Neural crest cell (in vitro differentiated cells): ENCODE data around the gene YES1. TPM values are rescaled to one million over a fixed set of nuclear protein-coding genes. Genes with fewer than 3 reads are reported as not detected.
"Not testable (repeated sequence)": the region's sequence is repeated elsewhere in the genome, so short reads cannot be mapped to it uniquely, and the experiment has no call there.

ENCODE experiments used
- DNase-seq: peaks from one replicate; pipeline ENCODE4 v3.0.0; 2021; ENCODE audit warnings: low read depth, mixed read lengths, low spot score
- H3K27ac Mint-ChIP-seq: one replicate; pipeline ENCODE4 v1.8.0; 2021; ENCODE audit warnings: mild to moderate bottlenecking, mixed read lengths; ENCODE audit not compliant: unreplicated experiment
- H3K27me3 Mint-ChIP-seq: 2 replicates; pipeline ENCODE4 v1.8.0; 2021; ENCODE audit warnings: low read depth, mild to moderate bottlenecking, mixed read lengths
- H3K36me3 Mint-ChIP-seq: 2 replicates; pipeline ENCODE4 v1.8.0; 2021; ENCODE audit warnings: low read depth, mild to moderate bottlenecking, mixed read lengths
- H3K4me1 Mint-ChIP-seq: 2 replicates; pipeline ENCODE4 v1.8.0; 2021; ENCODE audit warnings: mixed read lengths
- H3K4me3 Mint-ChIP-seq: one replicate; pipeline ENCODE4 v1.8.0; 2021; ENCODE audit warnings: mild to moderate bottlenecking, mixed read lengths
- H3K9me3 Mint-ChIP-seq: 2 replicates; pipeline ENCODE4 v1.8.0; 2021; ENCODE audit warnings: mixed read lengths
- total RNA-seq: library from RNA; stranded (reverse); gene quantifications from 2 replicates; pipeline ENCODE4 v1.2.1, GENCODE V29; 2021
- TF ChIP-seq, protein P1 (sequence below): fragments of 200-600 bp; sonication (generic); conservative IDR thresholded peaks from 2 replicates; pipeline ENCODE4 v1.5.0; 2021; ENCODE audit warnings: antibody characterized with exemption, mild to moderate bottlenecking

YES1 gene
- total RNA-seq, 1 donor from 2014 or later, result 54.7 TPM

DNA sequence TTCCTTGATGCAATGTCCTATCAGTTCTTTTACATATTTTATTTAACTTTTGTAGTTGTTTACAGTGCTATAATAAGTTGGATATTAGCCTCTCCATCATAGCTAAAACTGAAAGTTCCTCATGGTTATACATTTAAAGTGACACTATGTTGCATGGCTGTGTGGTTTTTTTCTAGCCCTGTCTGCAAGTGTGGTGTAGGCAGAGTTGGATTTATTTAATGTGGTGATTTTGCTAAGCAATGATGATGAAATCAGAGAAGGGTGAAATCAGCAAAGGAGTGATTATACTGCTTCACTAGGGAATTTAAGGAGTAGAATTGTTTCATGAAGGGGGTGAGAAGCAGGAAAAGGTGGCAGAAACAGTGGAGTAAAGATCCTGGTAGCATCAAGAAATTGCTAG, 81.3 kb downstream of the YES1 start:
- DNase-seq, result no peak
- Mint-ChIP-seq H3K36me3 (peaks cover 17% of the 10 kb centered on the region), H3K27ac (no peak overlapping the region), H3K27me3 (no peaks in the 10 kb centered on the region), H3K4me3 (no peak overlapping the region), H3K4me1 (no peaks in the 10 kb centered on the region), H3K9me3 (no peaks in the 10 kb centered on the region)
- TF ChIP-seq, protein P1, sequence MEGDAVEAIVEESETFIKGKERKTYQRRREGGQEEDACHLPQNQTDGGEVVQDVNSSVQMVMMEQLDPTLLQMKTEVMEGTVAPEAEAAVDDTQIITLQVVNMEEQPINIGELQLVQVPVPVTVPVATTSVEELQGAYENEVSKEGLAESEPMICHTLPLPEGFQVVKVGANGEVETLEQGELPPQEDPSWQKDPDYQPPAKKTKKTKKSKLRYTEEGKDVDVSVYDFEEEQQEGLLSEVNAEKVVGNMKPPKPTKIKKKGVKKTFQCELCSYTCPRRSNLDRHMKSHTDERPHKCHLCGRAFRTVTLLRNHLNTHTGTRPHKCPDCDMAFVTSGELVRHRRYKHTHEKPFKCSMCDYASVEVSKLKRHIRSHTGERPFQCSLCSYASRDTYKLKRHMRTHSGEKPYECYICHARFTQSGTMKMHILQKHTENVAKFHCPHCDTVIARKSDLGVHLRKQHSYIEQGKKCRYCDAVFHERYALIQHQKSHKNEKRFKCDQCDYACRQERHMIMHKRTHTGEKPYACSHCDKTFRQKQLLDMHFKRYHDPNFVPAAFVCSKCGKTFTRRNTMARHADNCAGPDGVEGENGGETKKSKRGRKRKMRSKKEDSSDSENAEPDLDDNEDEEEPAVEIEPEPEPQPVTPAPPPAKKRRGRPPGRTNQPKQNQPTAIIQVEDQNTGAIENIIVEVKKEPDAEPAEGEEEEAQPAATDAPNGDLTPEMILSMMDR, result no peak

DNA sequence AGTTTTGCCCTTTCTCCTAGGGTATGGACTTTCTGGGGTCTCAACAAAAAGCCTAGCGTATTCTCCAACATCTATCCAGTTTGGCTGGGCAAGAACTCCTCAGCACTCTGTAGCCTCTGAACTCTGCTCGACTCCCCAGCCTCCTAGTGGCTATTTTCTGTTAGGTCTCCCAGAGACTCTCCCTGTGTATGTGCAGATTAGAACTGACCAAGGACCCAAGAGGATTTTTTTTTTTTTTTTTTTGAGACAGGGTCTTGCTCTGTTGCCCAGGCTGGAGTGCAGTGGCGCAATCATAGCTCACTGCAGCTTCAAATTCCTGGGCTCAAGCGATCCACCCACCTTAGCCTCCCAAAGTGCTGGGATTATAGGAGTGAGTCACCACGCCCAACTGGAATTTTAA, 81.9 kb downstream of the YES1 start:
- H3K4me1 Mint-ChIP-seq, H3K27ac Mint-ChIP-seq, DNase-seq, H3K27me3 Mint-ChIP-seq, H3K4me3 Mint-ChIP-seq, H3K9me3 Mint-ChIP-seq: not testable (repeated sequence)
- H3K36me3 Mint-ChIP-seq, result peaks cover 16% of the 10 kb centered on the region
- TF ChIP-seq, protein P1, result peak; percentile 45

DNA sequence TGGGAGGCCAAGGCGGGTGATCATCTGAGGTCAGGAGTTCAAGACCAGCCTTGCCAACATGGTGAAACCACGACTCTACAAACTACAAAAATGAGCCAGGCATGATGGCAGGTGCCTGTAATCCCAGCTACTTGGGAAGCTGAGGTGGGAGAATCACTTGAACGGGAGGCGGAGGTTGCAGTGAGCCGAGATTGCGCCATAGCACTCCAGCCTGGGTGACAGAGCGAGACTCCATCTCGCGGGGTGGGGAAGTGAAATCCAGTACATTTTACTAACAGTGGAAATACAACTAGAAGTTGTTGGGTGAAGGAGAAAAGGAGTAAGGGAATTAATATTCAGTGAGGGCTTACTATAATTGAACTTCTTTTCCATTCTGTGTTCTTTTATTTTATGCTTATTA, 86.4 kb downstream of the YES1 start:
- Mint-ChIP-seq H3K27ac (no peak overlapping the region), H3K9me3 (no peaks in the 10 kb centered on the region), H3K27me3 (no peaks in the 10 kb centered on the region), H3K4me1 (peaks cover 10% of the 10 kb centered on the region), H3K36me3 (peaks cover 17% of the 10 kb centered on the region), H3K4me3 (no peak overlapping the region)
- DNase-seq, result no peak
- TF ChIP-seq, protein P1, result no peak

DNA sequence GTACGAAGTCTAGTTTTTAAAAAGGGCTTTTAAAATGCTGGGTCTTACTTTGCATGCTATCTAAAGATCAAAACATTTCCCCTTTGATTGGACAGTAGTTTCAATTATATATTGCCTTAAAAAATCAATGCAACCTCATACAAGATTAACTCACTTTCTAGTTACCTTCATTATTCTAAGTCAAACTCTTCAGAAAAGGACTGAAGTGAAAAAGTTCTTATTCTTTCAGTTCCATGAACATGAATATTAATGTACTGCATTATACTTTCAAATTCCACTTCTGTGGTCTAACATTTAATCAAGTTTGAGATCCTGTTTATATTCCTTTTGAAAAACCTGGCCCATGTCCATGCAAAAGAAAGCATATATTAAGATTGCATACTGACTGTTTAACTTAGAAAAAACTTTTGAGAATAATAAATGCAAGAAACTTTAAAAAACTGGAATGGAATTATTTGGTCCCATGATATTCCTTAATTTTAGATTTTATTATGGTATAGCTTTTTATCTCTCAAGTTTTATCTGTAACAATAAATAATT, 88.4 kb downstream of the YES1 start:
- no peaks in the 10 kb centered on the region for H3K9me3 Mint-ChIP-seq
- TF ChIP-seq, protein P1, result no peak
- H3K27ac Mint-ChIP-seq, result no peak overlapping the region
- H3K4me3 Mint-ChIP-seq, result no peak overlapping the region
- H3K4me1 Mint-ChIP-seq, result peaks cover 10% of the 10 kb centered on the region
- peaks cover 17% of the 10 kb centered on the region for H3K36me3 Mint-ChIP-seq
- no peaks in the 10 kb centered on the region for H3K27me3 Mint-ChIP-seq
- no peak for DNase-seq

DNA sequence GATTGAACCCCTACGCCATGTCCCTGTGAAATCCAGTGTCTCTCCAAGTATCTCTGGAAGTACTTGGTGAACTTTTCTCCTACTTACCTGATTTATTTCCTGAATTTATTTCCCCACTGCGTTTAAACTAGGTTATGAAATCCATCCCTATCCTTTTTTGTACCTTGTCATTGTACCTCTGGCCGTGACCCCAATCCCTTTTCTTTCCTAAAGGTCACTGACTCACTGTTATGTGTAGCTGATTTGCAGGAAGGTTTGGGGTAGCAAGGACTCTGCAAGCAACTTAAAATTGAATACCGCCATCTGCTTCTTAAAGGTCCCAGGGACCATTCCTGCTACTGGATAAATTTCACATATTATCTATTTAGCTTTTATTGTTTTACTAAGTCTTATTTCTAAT, 95.0 kb downstream of the YES1 start:
- no peak for DNase-seq
- Mint-ChIP-seq H3K4me3 (no peak overlapping the region), H3K4me1 (no peaks in the 10 kb centered on the region), H3K36me3 (peaks cover 4% of the 10 kb centered on the region), H3K9me3 (no peaks in the 10 kb centered on the region), H3K27ac (no peak overlapping the region), H3K27me3 (no peaks in the 10 kb centered on the region)
- TF ChIP-seq, protein P1, result no peak

DNA sequence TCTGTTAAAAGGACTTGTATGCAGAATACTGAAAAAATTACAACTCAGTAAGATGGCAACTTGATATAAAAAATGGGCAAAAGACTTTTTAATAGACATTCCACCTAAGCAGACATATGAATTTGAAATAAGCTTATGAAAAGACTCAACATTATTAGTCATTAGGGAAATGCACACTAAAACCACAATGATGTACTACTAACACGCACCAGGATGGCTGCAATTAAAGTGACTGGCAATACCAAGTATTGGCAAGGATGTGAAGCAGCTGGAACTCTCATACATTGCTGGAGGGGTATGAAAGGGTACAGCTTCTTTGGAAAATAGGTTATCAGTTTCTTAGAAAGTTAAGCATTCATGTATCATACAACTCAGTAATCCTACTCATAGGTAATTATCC, 96.4 kb downstream of the YES1 start:
- Mint-ChIP-seq H3K9me3 (no peaks in the 10 kb centered on the region), H3K4me3 (no peak overlapping the region), H3K27ac (no peak overlapping the region), H3K36me3 (peaks cover 3% of the 10 kb centered on the region), H3K4me1 (peaks cover 10% of the 10 kb centered on the region), H3K27me3 (no peaks in the 10 kb centered on the region)
- no peak for DNase-seq
- TF ChIP-seq, protein P1, result no peak
